Mesendoderm (in vitro differentiated cells): Measurements from ENCODE around the gene KCNB1.

Experiments
- DNase-seq: peaks from one replicate; pipeline ENCODE4 v3.0.0; 2013
- H2AK5ac ChIP-seq: 2 replicates; pipeline ENCODE4 v1.6.1; 2013; ENCODE audit warnings: low read length, inconsistent platforms
- H2BK120ac ChIP-seq: 2 replicates; pipeline ENCODE4 v1.6.1; 2013; ENCODE audit warnings: low read depth, mild to moderate bottlenecking, low read length, moderate library complexity, mixed read lengths
- H2BK15ac ChIP-seq: replicated peaks from 2 replicates; pipeline ENCODE4 v1.6.1; 2013; ENCODE audit warnings: low read depth, mild to moderate bottlenecking, moderate library complexity
- H2BK5ac ChIP-seq: 2 replicates; pipeline ENCODE4 v1.6.1; 2013; ENCODE audit warnings: low read length, inconsistent platforms
- H3K18ac ChIP-seq: 2 replicates; pipeline ENCODE4 v1.6.1; 2013; ENCODE audit warnings: mild to moderate bottlenecking, low read length, mixed read lengths
- H3K23ac ChIP-seq: one replicate; pipeline ENCODE4 v1.6.1; 2013; ENCODE audit warnings: low read length
- H3K27ac ChIP-seq: 2 replicates; pipeline ENCODE4 v1.5.1; 2013; ENCODE audit warnings: low read depth, mild to moderate bottlenecking, inconsistent platforms, low read length, moderate library complexity
- H3K27me3 ChIP-seq: 2 replicates; pipeline ENCODE4 v1.6.1; 2013; ENCODE audit warnings: low read length, control low read depth, mild to moderate bottlenecking, inconsistent platforms; ENCODE audit not compliant: insufficient read depth, poor library complexity
- H3K36me3 ChIP-seq: 2 replicates; pipeline ENCODE4 v1.6.1; 2013; ENCODE audit warnings: low read length, inconsistent platforms; ENCODE audit not compliant: control insufficient read depth, insufficient read depth
- H3K4ac ChIP-seq: one replicate; pipeline ENCODE4 v1.6.1; 2013; ENCODE audit warnings: low read depth, mild to moderate bottlenecking, low read length, moderate library complexity
- H3K4me1 ChIP-seq: 2 replicates; pipeline ENCODE4 v1.6.1; 2013; ENCODE audit warnings: low read depth, low read length, inconsistent platforms; ENCODE audit not compliant: control insufficient read depth
- H3K4me2 ChIP-seq: 2 replicates; pipeline ENCODE4 v1.6.1; 2013; ENCODE audit warnings: low read length
- H3K4me3 ChIP-seq: 2 replicates; pipeline ENCODE4 v1.5.1; 2013; ENCODE audit warnings: mild to moderate bottlenecking, low read length
- H3K56ac ChIP-seq: one replicate; pipeline ENCODE4 v1.6.1; 2013; ENCODE audit warnings: low read length
- H3K79me1 ChIP-seq: 2 replicates; pipeline ENCODE4 v1.6.1; 2013; ENCODE audit warnings: low read length, inconsistent platforms
- H3K79me2 ChIP-seq: 2 replicates; pipeline ENCODE4 v1.6.1; 2013; ENCODE audit warnings: mild to moderate bottlenecking, low read length; ENCODE audit not compliant: control insufficient read depth, insufficient read depth
- H3K9ac ChIP-seq: 2 replicates; pipeline ENCODE4 v1.6.1; 2013; ENCODE audit warnings: low read length, inconsistent platforms
- H4K5ac ChIP-seq: one replicate; pipeline ENCODE4 v1.6.1; 2013; ENCODE audit warnings: low read length
- H4K8ac ChIP-seq: one replicate; pipeline ENCODE4 v1.6.1; 2013; ENCODE audit warnings: low read depth, mild to moderate bottlenecking, control low read depth, low read length, moderate library complexity
- WGBS: extraction: QIAGEN DNeasy Blood & Tissue Kit; methylation state at CpG from one replicate; pipeline ENCODE4 v1.1.7; 2013; ENCODE audit warnings: low lambda C conversion rate, missing lambda C conversion rate; ENCODE audit not compliant: insufficient coverage; ENCODE audit errors: extremely low coverage; 5-methylcytosine and 5-hydroxymethylcytosine counted together

The KCNB1 gene

GRCh38 chr20:49346682-49347081 lies 135.8 kb downstream of the KCNB1 start:
- no peaks in the 10 kb centered on the region for H3K79me2 ChIP-seq
- no peak overlapping the region for H3K9ac ChIP-seq
- H3K4me3 ChIP-seq: no peak overlapping the region
- H3K79me1 ChIP-seq: no peaks in the 10 kb centered on the region
- H3K27me3 ChIP-seq: no peaks in the 10 kb centered on the region
- H3K4me1 ChIP-seq: no peaks in the 10 kb centered on the region
- H3K56ac ChIP-seq: no peak overlapping the region
- no peak overlapping the region for H2BK5ac ChIP-seq
- peak; percentile 50 for DNase-seq
- H3K23ac ChIP-seq: no peak overlapping the region
- no peak overlapping the region for H2BK15ac ChIP-seq
- no peak overlapping the region for H4K5ac ChIP-seq
- H3K36me3 ChIP-seq: no peaks in the 10 kb centered on the region
- H2BK120ac ChIP-seq: no peak overlapping the region
- no peak overlapping the region for H3K4ac ChIP-seq
- no peak overlapping the region for H3K18ac ChIP-seq
- no peak overlapping the region for H3K4me2 ChIP-seq
- WGBS: no CpG with 5 or more reads among the region's 3 CpGs
- no peak overlapping the region for H3K27ac ChIP-seq
- H4K8ac ChIP-seq: no peak overlapping the region
- H2AK5ac ChIP-seq: no peak overlapping the region

- no peak overlapping the region for H3K23ac ChIP-seq
- no peak overlapping the region for H3K27ac ChIP-seq
- no peak overlapping the region for H2BK5ac ChIP-seq
- peak; percentile 47 for DNase-seq
- no peak overlapping the region for H2BK15ac ChIP-seq
- WGBS: no CpG with 5 or more reads among the region's 14 CpGs
- H2BK120ac ChIP-seq: no peak overlapping the region
- no peaks in the 10 kb centered on the region for H3K4me1 ChIP-seq
- no peak overlapping the region for H3K4me2 ChIP-seq
- H3K27me3 ChIP-seq: no peaks in the 10 kb centered on the region
- no peak overlapping the region for H3K18ac ChIP-seq
- H4K5ac ChIP-seq: no peak overlapping the region
- no peak overlapping the region for H3K56ac ChIP-seq
- H3K4ac ChIP-seq: no peak overlapping the region
- no peaks in the 10 kb centered on the region for H3K36me3 ChIP-seq
- H4K8ac ChIP-seq: no peak overlapping the region
- no peak overlapping the region for H3K9ac ChIP-seq
- no peaks in the 10 kb centered on the region for H3K79me2 ChIP-seq
- H2AK5ac ChIP-seq: no peak overlapping the region
- no peaks in the 10 kb centered on the region for H3K79me1 ChIP-seq
- no peak overlapping the region for H3K4me3 ChIP-seq
These were observed 136.9 kb downstream of the KCNB1 start for GRCh38 chr20:49345524-49345923.

GRCh38 chr20:49344975-49345374 lies 137.5 kb downstream of the KCNB1 start:
- Histone ChIP-seq H2AK5ac (no peak overlapping the region), H3K4ac (no peak overlapping the region), H2BK5ac (no peak overlapping the region), H3K23ac (no peak overlapping the region), H3K79me1 (no peaks in the 10 kb centered on the region), H3K4me2 (no peak overlapping the region), H3K4me1 (no peaks in the 10 kb centered on the region), H4K8ac (no peak overlapping the region), H3K79me2 (no peaks in the 10 kb centered on the region), H3K56ac (no peak overlapping the region), H3K27ac (no peak overlapping the region), H3K9ac (no peak overlapping the region), H4K5ac (no peak overlapping the region), H2BK15ac (no peak overlapping the region), H2BK120ac (no peak overlapping the region), H3K27me3 (no peaks in the 10 kb centered on the region), H3K18ac (no peak overlapping the region), H3K36me3 (no peaks in the 10 kb centered on the region), H3K4me3 (no peak overlapping the region)
- no peak for DNase-seq
- no CpG with 5 or more reads among the region's 9 CpGs for WGBS

- WGBS: no CpG with 5 or more reads among the region's 2 CpGs
- no peak for DNase-seq
These were observed 138.3 kb downstream of the KCNB1 start for GRCh38 chr20:49344140-49344539.

GRCh38 chr20:49343246-49343645 lies 139.2 kb downstream of the KCNB1 start:
- WGBS: no CpG with 5 or more reads among the region's 9 CpGs
- no peak overlapping the region for H4K5ac ChIP-seq
- H2BK5ac ChIP-seq: no peak overlapping the region
- no peak overlapping the region for H3K4ac ChIP-seq
- H3K4me3 ChIP-seq: no peak overlapping the region
- H3K4me2 ChIP-seq: no peak overlapping the region
- no peaks in the 10 kb centered on the region for H3K79me2 ChIP-seq
- no peak overlapping the region for H3K18ac ChIP-seq
- H3K27me3 ChIP-seq: no peaks in the 10 kb centered on the region
- H2BK15ac ChIP-seq: no peak overlapping the region
- no peak overlapping the region for H2AK5ac ChIP-seq
- no peak overlapping the region for H2BK120ac ChIP-seq
- H4K8ac ChIP-seq: no peak overlapping the region
- H3K56ac ChIP-seq: no peak overlapping the region
- DNase-seq: peak; percentile 51
- H3K4me1 ChIP-seq: no peaks in the 10 kb centered on the region
- no peak overlapping the region for H3K9ac ChIP-seq
- no peaks in the 10 kb centered on the region for H3K79me1 ChIP-seq
- no peak overlapping the region for H3K23ac ChIP-seq
- no peak overlapping the region for H3K27ac ChIP-seq
- H3K36me3 ChIP-seq: no peaks in the 10 kb centered on the region

More at GRCh38 chr20:49344140-49344539, 138.3 kb downstream of the KCNB1 start:
- H3K23ac ChIP-seq: no peak overlapping the region
- H3K27ac ChIP-seq: no peak overlapping the region
- no peak overlapping the region for H3K18ac ChIP-seq
- no peaks in the 10 kb centered on the region for H3K79me1 ChIP-seq
- H3K79me2 ChIP-seq: no peaks in the 10 kb centered on the region
- no peak overlapping the region for H3K4ac ChIP-seq
- no peak overlapping the region for H3K9ac ChIP-seq
- H3K27me3 ChIP-seq: no peaks in the 10 kb centered on the region
- no peak overlapping the region for H2AK5ac ChIP-seq
- H2BK120ac ChIP-seq: no peak overlapping the region
- H2BK15ac ChIP-seq: no peak overlapping the region
- H3K4me1 ChIP-seq: no peaks in the 10 kb centered on the region
- H3K4me3 ChIP-seq: no peak overlapping the region
- H4K8ac ChIP-seq: no peak overlapping the region
- no peak overlapping the region for H3K4me2 ChIP-seq
- H4K5ac ChIP-seq: no peak overlapping the region
- no peak overlapping the region for H3K56ac ChIP-seq
- no peaks in the 10 kb centered on the region for H3K36me3 ChIP-seq
- H2BK5ac ChIP-seq: no peak overlapping the region

GRCh38 chr20:49340161-49340966 lies 142.1 kb downstream of the KCNB1 start:
- DNase-seq: no peak
- Histone ChIP-seq H3K4ac (no peak overlapping the region), H3K23ac (no peak overlapping the region), H3K4me1 (no peaks in the 10 kb centered on the region), H2BK120ac (no peak overlapping the region), H3K27ac (no peak overlapping the region), H3K79me2 (no peaks in the 10 kb centered on the region), H3K79me1 (no peaks in the 10 kb centered on the region), H2BK15ac (no peak overlapping the region), H2AK5ac (no peak overlapping the region), H4K8ac (no peak overlapping the region), H4K5ac (no peak overlapping the region), H3K56ac (no peak overlapping the region), H3K4me3 (no peak overlapping the region), H3K18ac (no peak overlapping the region), H3K9ac (no peak overlapping the region), H3K36me3 (no peaks in the 10 kb centered on the region), H2BK5ac (no peak overlapping the region), H3K4me2 (no peak overlapping the region), H3K27me3 (no peaks in the 10 kb centered on the region)
- no CpG with 5 or more reads among the region's 14 CpGs for WGBS
